ENCODE data around the gene CERCAM. TPM values are rescaled to one million over a fixed set of nuclear protein-coding genes. Genes with fewer than 3 reads are reported as not detected.

Gene CERCAM
- total and polyA plus RNA-seq, 2 of the 4 experiments (the other 2 are of a cell fraction) = 15.1 to 118 TPM

GRCh38 chr9:128439273-128439672, 18.6 kb downstream of the CERCAM start:
- Histone ChIP-seq H3K4me3 (ENCODE audit: insufficient read depth, low read depth, low read length) (no peak overlapping the region), H4K8ac (ENCODE audit: low read depth in 2 of 2, low read length in 2 of 2) (no peak overlapping the region), H2AK5ac (ENCODE audit: low read depth, low read length) (0 out of 2 replicates have a peak overlapping the region, but pooled peaks have one; percentile 9), H3K4me1 (ENCODE audit: control insufficient read depth, insufficient read depth, low read length) (no peaks in the 10 kb centered on the region), H4K91ac (ENCODE audit: insufficient read depth, low read depth, low read length) (no peak overlapping the region), H2AK9ac (replicated peaks; ENCODE audit: low read depth, low read length, poor library complexity) (no peak overlapping the region), H3K18ac (ENCODE audit: low read depth, low read length) (no peak overlapping the region), H3K79me1 (ENCODE audit: low read depth in 1 of 2, low read length in 2 of 2) (no peaks in the 10 kb centered on the region; a peak in 1 of 4 replicates), H2BK20ac (ENCODE audit: low read depth, low read length) (no peak overlapping the region), H3K56ac (ENCODE audit: extremely low read depth, insufficient read depth, low read length) (no peak overlapping the region), H2AFZ (replicated peaks; ENCODE audit: low read length, poor library complexity) (no peak overlapping the region), H4K20me1 (ENCODE audit: insufficient read depth, low read length) (no peaks in the 10 kb centered on the region), H3K9me1 (ENCODE audit: insufficient read depth, low read length) (peaks cover 5% of the 10 kb centered on the region; the same call in 1 of the 2 replicates), H2BK15ac (ENCODE audit: low read depth, low read length) (no peak overlapping the region), H2BK5ac (ENCODE audit: low read depth, low read length, poor library complexity, severe bottlenecking) (no peak overlapping the region), H3K14ac (replicated peaks; ENCODE audit: low read depth, low read length) (no peak overlapping the region), H3K4me2 (ENCODE audit: low read depth, low read length) (no peak overlapping the region), H3K23ac (ENCODE audit: low read depth, low read length) (no peak overlapping the region), H3K9me3 (ENCODE audit: control insufficient read depth, insufficient read depth, low read length) (no peaks in the 10 kb centered on the region), H3K36me3 (ENCODE audit: control insufficient read depth, insufficient read depth, low read length) (peaks cover 8% of the 10 kb centered on the region; the same call in 1 of the 2 replicates), H3K27me3 (ENCODE audit: control insufficient read depth, insufficient read depth, low read length) (no peaks in the 10 kb centered on the region), H3K9ac (ENCODE audit: low read depth, low read length) (no peak overlapping the region), H3K27ac (ENCODE audit: insufficient read depth, low read length) (no peak overlapping the region), H2BK120ac (ENCODE audit: low read depth, low read length) (no peak overlapping the region), H3K4ac (ENCODE audit: low read depth, low read length) (no peak overlapping the region), H4K5ac (ENCODE audit: low read depth, low read length) (no peak overlapping the region)
- DNase-seq (no peak), ATAC-seq (ENCODE audit: low read depth) (no peak)
- ChIA-PET CTCF (interaction anchor here (0.7 to 2.7 kb wide), 5 partner anchors 8 to 77 kb away, joined by 3 to 16 read pairs (median 4); partner anchors contain the start of genes CERCAM and URM1), POLR2A (ENCODE audit: unreplicated experiment) (no interaction called here)
- dilution Hi-C loops (cut with HindIII; ENCODE audit: low sequenced_read_pairs, unreplicated experiment) = no loop called here
- BruUV-seq (replicated peaks) = no TSS peak
- 80% methylated on average over 1 of the region's 7 CpGs; no CpG with 5 or more reads in 1 of the 2 experiments for WGBS, 2 experiments (ENCODE audit: extremely low coverage in 2 of 2, insufficient read length in 1 of 2)
- TF ChIP-seq FOS (IDR thresholded peaks at IDR 0.05; ENCODE audit: low read depth, low read length) (no peak), CTCF (conservative IDR thresholded peaks at IDR 0.05; ENCODE audit: low read depth, low read length) (no peak), RCOR1 (IDR thresholded peaks at IDR 0.05; ENCODE audit: insufficient replicate concordance, low read length) (no peak), ELK1 (IDR thresholded peaks at IDR 0.05; ENCODE audit: borderline replicate concordance, low read depth, low read length) (no peak), SMC3 (IDR thresholded peaks at IDR 0.05; ENCODE audit: low read depth, low read length) (no peak), MAFK (IDR thresholded peaks at IDR 0.05; ENCODE audit: low read depth, low read length) (no peak), BHLHE40 (IDR thresholded peaks at IDR 0.05; ENCODE audit: low read depth, low read length) (no peak), MAZ (IDR thresholded peaks at IDR 0.05; ENCODE audit: borderline replicate concordance, low read depth, low read length) (no peak), CEBPB (IDR thresholded peaks at IDR 0.05; ENCODE audit: low read depth, low read length) (no peak), CHD1 (IDR thresholded peaks at IDR 0.05; ENCODE audit: low read depth, low read length) (no peak), USF2 (IDR thresholded peaks at IDR 0.05; ENCODE audit: low read depth, low read length) (no peak), POLR2A (IDR thresholded peaks at IDR 0.05; ENCODE audit: low read depth, low read length) (no peak), RAD21 (IDR thresholded peaks at IDR 0.05; ENCODE audit: low read length) (no peak), NFE2L2 (IDR thresholded peaks at IDR 0.05; ENCODE audit: low read depth, low read length) (no peak), MXI1 (IDR thresholded peaks at IDR 0.05; ENCODE audit: borderline replicate concordance, low read depth, low read length) (no peak), RFX5 (IDR thresholded peaks at IDR 0.05; ENCODE audit: low read depth, low read length) (no peak)
- intact Hi-C loops (cut with micrococcal nuclease) = no loop called here
- in situ Hi-C loops (cut with MboI; ENCODE audit: low sequenced_read_pairs) = no loop called here

Measured in IMR-90 (cell line).